ENCODE results near the gene LDAH.

GRCh38 chr2:20674974-20675679 is 147.8 kb downstream of the LDAH start:
- no peak for TF ChIP-seq CTCF (conservative IDR thresholded peaks at IDR 0.05; ENCODE audit: low read depth, low read length)
- no peak for TF ChIP-seq EZH2phosphoT487 (IDR thresholded peaks at IDR 0.05; ENCODE audit: borderline replicate concordance, low read length)
- no peak for TF ChIP-seq EZH2 (IDR thresholded peaks at IDR 0.05; ENCODE audit: low read length, unreplicated experiment)
